ENCODE data around the gene SRP14.
"Not testable (repeated sequence)": the region's sequence is repeated elsewhere in the genome, so short reads cannot be mapped to it uniquely, and the experiment has no call there.

SRP14 gene

GRCh38 chr15:40038638-40039543, at the start of gene SRP14:
TSS of gene SRP14 (minus strand) at chr15:40039181. CDS start at chr15:40039116, 65 bp downstream.
- peak; percentile 94 for DNase-seq

- DNase-seq: no peak
Observed at GRCh38 chr15:40087991-40088928, 49.3 kb upstream of the SRP14 start.

- DNase-seq: no peak
Observed at GRCh38 chr15:40087068-40087810, 48.3 kb upstream of the SRP14 start.

- DNase-seq: no peak
Observed at GRCh38 chr15:40085266-40085665, 46.3 kb upstream of the SRP14 start.

GRCh38 chr15:40084650-40085049, 45.7 kb upstream of the SRP14 start:
- no peak for DNase-seq

GRCh38 chr15:40082195-40082883, 43.4 kb upstream of the SRP14 start:
- DNase-seq: no peak

GRCh38 chr15:40081691-40082194, 42.8 kb upstream of the SRP14 start:
- no peak for DNase-seq

- DNase-seq: no peak
Observed at GRCh38 chr15:40080847-40081246, 41.9 kb upstream of the SRP14 start.

GRCh38 chr15:40080104-40080503, 41.1 kb upstream of the SRP14 start:
- DNase-seq: no peak

- DNase-seq: no peak
Observed at GRCh38 chr15:40079456-40079855, 40.5 kb upstream of the SRP14 start.

GRCh38 chr15:40075298-40076044, 36.5 kb upstream of the SRP14 start:
- DNase-seq: no peak

- DNase-seq: not testable (repeated sequence)
Observed at GRCh38 chr15:40074656-40075055, 35.7 kb upstream of the SRP14 start.

GRCh38 chr15:40073716-40074490, 34.9 kb upstream of the SRP14 start:
- DNase-seq: not testable (repeated sequence)

GRCh38 chr15:40072216-40072990, 33.4 kb upstream of the SRP14 start:
- no peak for DNase-seq

GRCh38 chr15:40070608-40071218, 31.7 kb upstream of the SRP14 start:
- no peak for DNase-seq

GRCh38 chr15:40070166-40070557, 31.2 kb upstream of the SRP14 start:
- DNase-seq: no peak

GRCh38 chr15:40069178-40070165, 30.5 kb upstream of the SRP14 start:
- DNase-seq: no peak
